Transverse colon (tissue), 4 donors: Measurements from ENCODE around the gene P2RY6. TPM values are rescaled to one million over a fixed set of nuclear protein-coding genes. Genes with fewer than 3 reads are reported as not detected.

Experiments
- DNase-seq: peaks from one replicate; pipeline ENCODE4 v3.0.0-alpha.2; 2019
- H3K27ac ChIP-seq, 4 donors: fragments of 200-600 bp; sonication (generic); 2 replicates each; pipeline ENCODE4 v1.5.1; 2016 to 2018; ENCODE audit warnings: inconsistent platforms in 4 of 4
- H3K27me3 ChIP-seq: fragments of 200-600 bp; sonication (generic); 2 replicates; pipeline ENCODE4 v1.5.1; 2017; ENCODE audit warnings: inconsistent platforms
- H3K36me3 ChIP-seq, 4 donors: fragments of 200-600 bp; sonication (generic); 2 replicates each; pipeline ENCODE4 v1.5.1; 2017 to 2019; ENCODE audit warnings: inconsistent platforms in 4 of 4
- H3K4me1 ChIP-seq, 4 donors: fragments of 200-600 bp; sonication (generic); 2 replicates each; pipeline ENCODE4 v1.5.1; 2017 to 2020; ENCODE audit warnings: inconsistent platforms in 4 of 4
- H3K4me3 ChIP-seq, 4 donors: fragments of 200-600 bp; sonication (generic); 1 replicate in 1 of 4; 2 replicates in 3 of 4; pipeline versions ENCODE4 v1.5.1 to v1.6.1; 2017 to 2019; ENCODE audit warnings: inconsistent platforms in 4 of 4
- H3K9me3 ChIP-seq, 2 donors: fragments of 200-600 bp; sonication (generic); 2 replicates each; pipeline ENCODE4 v1.5.1; 2017 to 2019; ENCODE audit warnings: inconsistent platforms in 2 of 2
- CTCF ChIP-seq, 5 experiments: fragments of 200-600 bp in 3 of 5; fragments of 450-650 bp in 2 of 5; sonication (generic) in 3 of 5; IDR thresholded peaks; 1 replicate in 2 of 5; 2 replicates in 3 of 5; pipeline ENCODE4 v1.5.1; 2016 to 2017; ENCODE audit warnings: antibody characterized with exemption in 5 of 5, inconsistent platforms in 3 of 5, mild to moderate bottlenecking in 2 of 5, moderate library complexity in 1 of 5
- EP300 ChIP-seq: sonication (generic); formaldehyde crosslinking; IDR thresholded peaks from one replicate; pipeline ENCODE4 v1.6.1; 2017; ENCODE audit warnings: antibody characterized with exemption, low read depth
- POLR2A ChIP-seq: fragments of 450-650 bp; IDR thresholded peaks from one replicate; pipeline ENCODE4 v1.6.1; 2016; ENCODE audit warnings: antibody characterized with exemption, mild to moderate bottlenecking, moderate library complexity
- POLR2AphosphoS5 ChIP-seq, 3 donors: sonication (generic); formaldehyde crosslinking; IDR thresholded peaks; one replicate each; pipeline ENCODE4 v1.6.1; 2016; ENCODE audit warnings: antibody characterized with exemption in 3 of 3
- WGBS, 2 donors: methylation state at CpG; one replicate each; pipeline ENCODE4 v1.1.5; 2018; ENCODE audit warnings: low coverage in 1 of 2; 5-methylcytosine and 5-hydroxymethylcytosine counted together
- in situ Hi-C, 4 donors: fragments of 200-750 bp; cut with MboI; loops; one replicate each; pipeline versions ENCODE4 v1.15.0 to v1.15.1; 2017; ENCODE audit warnings: low sequenced_read_pairs in 3 of 4, low pct_ligation_motif_present in 1 of 4, low pct_unique_long_range_greater_than_20kb in 1 of 4
- intact Hi-C: fragments of 100-400 bp; cut with DNase I; formaldehyde crosslinking; loops from one replicate; pipeline ENCODE4 v1.15.1; 2023; ENCODE audit warnings: low total_unique reads
- total RNA-seq, 4 donors: library from RNA; depleted of rRNA; stranded (reverse); fragments of >200 nt; gene quantifications; one replicate each; pipeline ENCODE4 v1.1.0, GENCODE V29; 2016

P2RY6 gene
- total RNA-seq, 4 donors from 2014 or later: 1.1 to 1.6 (median 1.4) TPM; not detected in 1

DNA sequence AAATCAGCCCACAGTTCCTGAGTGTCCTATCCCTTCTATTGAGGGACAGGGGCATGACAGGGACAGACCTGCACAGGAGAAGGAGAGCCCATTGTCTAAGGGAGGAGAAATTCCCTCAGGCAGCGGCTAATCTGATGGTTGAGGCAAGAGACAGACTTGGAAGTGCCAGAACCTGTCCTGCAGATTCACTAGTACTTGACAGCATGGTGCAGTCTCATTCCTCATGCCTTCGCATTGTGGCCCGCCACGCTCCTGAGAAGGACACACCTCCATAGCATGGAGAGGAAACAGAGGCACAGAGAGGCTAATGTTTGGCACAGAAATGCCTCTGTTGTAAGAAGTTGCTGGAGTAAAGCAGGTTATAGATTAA, 3.2 kb downstream of the P2RY6 start:
- Histone ChIP-seq H3K9me3 (no peaks in the 10 kb centered on the region), H3K4me1 (peaks cover 0 to 5% (median under 1%) of the 10 kb centered on the region in 4 donors), H3K27me3 (no peaks in the 10 kb centered on the region), H3K36me3 (no peaks in the 10 kb centered on the region), H3K4me3 (no peak overlapping the region), H3K27ac (no peak overlapping the region)
- intact Hi-C loops (no loop called here), in situ Hi-C loops (no loop called here)
- 100% methylated on average over 4 of the region's 4 CpGs; no CpG with 5 or more reads in 1 of the 2 donors for WGBS, 2 donors
- no peak for DNase-seq
- TF ChIP-seq EP300 (no peak), CTCF (IDR thresholded peaks at IDR 0.05) (no peak), POLR2AphosphoS5 (IDR thresholded peaks at IDR 0.05) (no peak), POLR2A (no peak)

DNA sequence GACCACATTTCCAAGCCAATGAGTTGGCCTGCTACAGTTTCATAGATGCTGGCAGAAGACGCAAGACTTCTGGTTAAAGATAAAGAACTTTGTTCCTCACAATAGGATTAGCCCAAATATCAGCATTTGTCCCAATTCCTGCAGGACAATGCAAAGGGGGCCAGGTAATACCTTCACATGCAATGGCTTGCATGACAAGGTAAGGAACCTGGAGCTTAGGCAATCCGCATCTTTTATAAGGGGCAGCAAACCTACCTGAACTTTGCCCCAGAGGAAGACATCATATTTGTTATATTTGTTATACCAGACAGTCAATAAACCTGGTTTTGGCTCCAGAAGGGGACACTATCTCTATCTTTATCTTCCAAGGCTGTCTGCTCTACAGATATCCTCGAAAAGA, 5.3 kb downstream of the P2RY6 start:
- Histone ChIP-seq H3K9me3 (no peaks in the 10 kb centered on the region), H3K27me3 (no peaks in the 10 kb centered on the region), H3K27ac (no peak overlapping the region), H3K4me3 (no peak overlapping the region), H3K4me1 (no peaks in the 10 kb centered on the region), H3K36me3 (no peaks in the 10 kb centered on the region)
- TF ChIP-seq EP300 (no peak), CTCF (IDR thresholded peaks at IDR 0.05) (no peak), POLR2AphosphoS5 (IDR thresholded peaks at IDR 0.05) (no peak), POLR2A (no peak)
- WGBS, 2 donors: 74 to 80% methylated on average over 3 of the region's 3 CpGs
- intact Hi-C loops (no loop called here), in situ Hi-C loops (no loop called here)
- DNase-seq: no peak

GRCh38 chr11:73280626-73281025, 8.5 kb downstream of the P2RY6 start:
- intact Hi-C loops: loop anchor here (10.0 kb wide), 1 partner anchor 86 kb away; no protein-coding TSS in a partner anchor
- no peak overlapping the region for H3K4me3 ChIP-seq
- H3K4me1 ChIP-seq: no peaks in the 10 kb centered on the region
- H3K27ac ChIP-seq: peak overlapping the region in 1 of 4 donors; percentile 11
- no peak for TF ChIP-seq POLR2A
- TF ChIP-seq POLR2AphosphoS5 (IDR thresholded peaks at IDR 0.05): no peak
- TF ChIP-seq EP300: no peak
- TF ChIP-seq CTCF (IDR thresholded peaks at IDR 0.05): no peak
- in situ Hi-C loops: loop anchor here in 1 of 4 donors (10.0 kb wide), 1 partner anchor 96 kb away; no protein-coding TSS in a partner anchor
- H3K36me3 ChIP-seq: no peaks in the 10 kb centered on the region
- no peaks in the 10 kb centered on the region for H3K9me3 ChIP-seq
- H3K27me3 ChIP-seq: no peaks in the 10 kb centered on the region
- no peak for DNase-seq
- WGBS, 2 donors: 73 to 75% methylated on average over 5 of the region's 5 CpGs

GRCh38 chr11:73281201-73281741, 9.1 kb downstream of the P2RY6 start:
- Histone ChIP-seq H3K36me3 (no peaks in the 10 kb centered on the region), H3K9me3 (no peaks in the 10 kb centered on the region), H3K4me1 (no peaks in the 10 kb centered on the region), H3K27me3 (no peaks in the 10 kb centered on the region), H3K27ac (peak overlapping the region in 3 of 4 donors; percentile 11 to 41 (median 24)), H3K4me3 (no peak overlapping the region)
- intact Hi-C loops (loop anchor here (10.0 kb wide), 1 partner anchor 86 kb away; no protein-coding TSS in a partner anchor), in situ Hi-C loops (loop anchor here in 1 of 4 donors (10.0 kb wide), 1 partner anchor 96 kb away; no protein-coding TSS in a partner anchor)
- 97% methylated on average over 3 of the region's 3 CpGs; no CpG with 5 or more reads in 1 of the 2 donors for WGBS, 2 donors
- no peak for DNase-seq
- TF ChIP-seq EP300 (no peak), POLR2AphosphoS5 (IDR thresholded peaks at IDR 0.05) (no peak), POLR2A (no peak), CTCF (IDR thresholded peaks at IDR 0.05) (no peak)
